Bronchial epithelial cell (primary cell): ENCODE measurements around the gene ADCY4. TPM values are rescaled to one million over a fixed set of nuclear protein-coding genes. Genes with fewer than 3 reads are reported as not detected.

ENCODE experiments used
- DNase-seq: peaks from one replicate; pipeline ENCODE4 v3.0.0-alpha.2; 2010; ENCODE audit warnings: low read depth
- FAIRE-seq: peaks from 2 replicates; lab custom pipeline; 2011; peaks lifted over from hg19 to GRCh38; lab: Jason Lieb, UNC
- H3K27me3 ChIP-seq: 2 replicates; pipeline ENCODE4 v1.5.1; 2011; ENCODE audit warnings: low read length; ENCODE audit not compliant: control insufficient read depth, insufficient read depth
- H3K36me3 ChIP-seq: 2 replicates; pipeline ENCODE4 v1.5.1; 2011; ENCODE audit warnings: low read length; ENCODE audit not compliant: control insufficient read depth, insufficient read depth
- H3K4me3 ChIP-seq: 2 replicates; pipeline ENCODE4 v1.5.1; 2011; ENCODE audit warnings: mild to moderate bottlenecking, low read depth, low read length, control low read depth
- CTCF ChIP-seq: IDR thresholded peaks from 2 replicates; pipeline ENCODE4 v1.5.1; 2011; ENCODE audit warnings: mild to moderate bottlenecking, moderate library complexity, low read length, control low read depth, inconsistent platforms; ENCODE audit not compliant: insufficient read depth, severe bottlenecking
- total RNA-seq: library from RNA; depleted of rRNA; stranded (reverse); fragments of >200 nt; gene quantifications from 2 replicates; pipeline ENCODE4 v1.2.1, GENCODE V29; 2014

The ADCY4 gene
- total RNA-seq, 1 donor from 2014 or later = 0.53 TPM

DNA sequence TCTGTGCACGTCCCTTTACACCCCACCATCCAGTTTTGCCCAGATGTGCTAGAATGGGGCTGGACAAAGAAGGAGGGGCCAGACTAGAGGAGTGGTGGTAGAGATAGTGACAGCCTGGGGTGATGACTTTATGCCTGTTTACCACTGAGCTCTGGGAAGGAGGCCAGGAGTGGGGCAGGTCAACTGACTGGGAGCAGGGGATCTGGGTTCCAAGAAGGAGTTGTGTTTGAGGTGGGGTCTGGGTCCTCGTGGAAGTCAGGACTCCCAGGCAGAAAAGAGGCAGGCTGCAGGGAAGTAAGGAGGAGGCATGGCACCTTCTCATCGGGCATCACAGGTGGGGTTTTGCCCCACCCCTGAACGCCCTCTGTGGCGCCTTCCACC, 24.6 kb downstream of the ADCY4 start:
- DNase-seq (no peak), FAIRE-seq (no peak)
- no peak for TF ChIP-seq CTCF
- H3K4me3 ChIP-seq = peak overlapping the region; percentile 28
- peaks cover 13% of the 10 kb centered on the region for H3K36me3 ChIP-seq
- no peaks in the 10 kb centered on the region for H3K27me3 ChIP-seq

- H3K4me3 ChIP-seq = peak within 1 kb of the TSS; percentile 28
- H3K36me3 ChIP-seq = peaks cover 16% of the 10 kb centered on the region
- H3K27me3 ChIP-seq = no peaks in the 10 kb centered on the region
- TF ChIP-seq CTCF = no peak
- FAIRE-seq = peak; percentile 99
- DNase-seq = peak; percentile 82
Measured at GRCh38 chr14:24309538-24310264, 25.2 kb downstream of the ADCY4 start, which contains the start of gene LTB4R2. Gene LTB4R2 (plus strand): TSS chr14:24310140. CDS start chr14:24310665, 525 bp downstream.

DNA sequence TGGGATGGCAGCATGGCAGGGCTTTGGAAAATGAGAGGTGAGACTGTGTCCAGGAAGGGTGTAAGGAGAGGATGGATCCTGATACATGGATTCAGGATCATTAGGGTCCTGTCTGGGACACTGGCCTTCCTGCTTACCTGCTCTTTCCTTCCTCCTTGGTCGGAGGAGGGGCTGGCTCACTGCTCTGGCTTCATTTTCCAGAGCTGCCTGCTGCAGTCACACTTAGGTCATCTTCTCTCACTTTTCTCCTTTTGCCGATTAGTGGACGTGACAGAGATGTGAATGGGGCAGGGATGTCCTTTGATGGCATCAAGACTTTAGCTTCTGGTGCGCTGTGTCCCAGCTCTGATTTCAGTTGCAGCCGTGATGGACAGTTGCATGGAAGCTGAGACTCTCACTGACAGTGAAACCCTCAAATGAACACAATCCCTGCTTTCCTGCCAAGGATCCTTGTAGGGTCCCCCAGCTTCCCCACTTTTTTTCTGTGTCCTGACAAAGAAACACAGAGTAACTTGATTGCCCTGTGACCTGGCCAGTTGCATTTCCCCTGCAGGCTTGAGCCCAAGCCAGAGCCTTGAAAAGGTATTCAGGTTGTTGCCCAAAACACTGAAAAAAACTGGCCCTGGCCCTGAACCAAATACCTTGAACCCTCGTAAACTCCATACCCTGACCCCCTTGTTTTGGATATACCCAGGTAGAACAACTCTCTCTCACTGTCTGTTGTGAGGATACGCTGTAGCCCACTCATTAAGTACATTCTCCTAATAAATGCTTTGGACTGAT, 26.3 kb downstream of the ADCY4 start:
- TF ChIP-seq CTCF = no peak
- Histone ChIP-seq H3K4me3 (no peak overlapping the region), H3K27me3 (no peaks in the 10 kb centered on the region), H3K36me3 (peaks cover 25% of the 10 kb centered on the region)
- DNase-seq (no peak), FAIRE-seq (peak; percentile 28)

DNA sequence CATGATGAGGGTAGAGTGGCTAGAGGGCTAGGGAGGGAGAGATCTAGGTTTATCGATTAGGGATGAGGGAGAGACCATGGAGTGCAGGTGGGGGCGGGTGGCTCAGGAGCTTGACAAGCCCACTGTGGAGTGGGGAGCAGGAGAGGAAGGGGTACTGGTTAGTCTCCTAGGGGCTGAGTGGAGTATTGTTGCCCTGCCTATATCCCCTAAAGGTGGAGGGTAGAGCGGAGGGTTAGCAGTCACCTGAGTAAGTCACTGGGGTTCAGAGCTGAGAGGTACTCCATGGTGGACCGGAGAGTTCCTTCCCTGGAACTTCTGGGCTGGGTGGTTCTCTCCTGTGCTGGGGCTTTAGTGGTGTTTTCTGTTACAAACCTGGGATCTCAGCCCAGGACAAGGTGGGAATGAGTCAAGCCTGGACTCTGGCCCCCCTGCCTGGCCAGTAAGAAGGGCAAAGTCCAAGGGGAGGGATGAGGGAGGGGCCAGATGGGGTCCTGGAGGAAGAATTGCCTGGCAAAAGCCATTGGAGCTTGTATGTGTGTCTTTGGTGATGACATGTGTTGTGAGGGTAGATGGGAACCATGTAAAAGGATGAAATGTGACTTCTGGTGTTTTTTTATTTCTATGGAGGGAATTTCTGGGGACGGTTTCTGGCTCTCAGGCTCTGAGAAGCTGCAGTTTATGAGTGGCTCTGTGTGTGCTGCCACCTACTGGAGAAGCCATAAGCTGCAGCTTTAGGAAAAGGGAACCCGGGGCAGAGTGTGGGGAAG, 27.1 kb downstream of the ADCY4 start, which contains the start of gene CIDEB:
Gene CIDEB, minus strand, starts transcription at position 403 of the 767 bp plus-strand sequence. Its CDS starts 119 bp downstream, at position 284.
- Histone ChIP-seq H3K27me3 (no peaks in the 10 kb centered on the region), H3K4me3 (no peak within 1 kb of the TSS), H3K36me3 (peaks cover 24% of the 10 kb centered on the region)
- peak; percentile 40 for DNase-seq
- TF ChIP-seq CTCF = peak; percentile 90
- FAIRE-seq = no peak

DNA sequence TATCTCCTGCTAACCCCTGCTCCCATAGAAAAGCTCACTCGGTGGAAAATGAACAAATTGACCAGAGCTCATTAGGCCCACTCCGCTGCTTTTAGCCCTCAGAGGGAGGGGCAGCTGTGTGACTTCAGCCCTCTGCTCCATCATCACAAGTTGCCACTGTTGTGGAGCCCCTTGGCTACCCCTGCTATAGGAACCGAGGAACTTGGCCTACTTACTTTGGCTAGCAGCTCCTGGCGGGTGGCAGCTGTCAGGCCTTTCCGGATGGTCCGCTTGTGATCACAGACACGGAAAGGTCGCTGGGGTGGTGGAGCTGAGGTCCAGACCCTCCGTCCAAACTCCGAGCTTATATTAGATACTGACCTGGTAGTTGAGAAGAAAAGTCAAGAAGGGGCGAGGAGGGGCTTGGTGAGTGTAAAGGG, 27.7 kb downstream of the ADCY4 start:
- Histone ChIP-seq H3K27me3 (no peaks in the 10 kb centered on the region), H3K36me3 (peaks cover 29% of the 10 kb centered on the region), H3K4me3 (no peak overlapping the region)
- DNase-seq = no peak
- no peak for TF ChIP-seq CTCF
- no peak for FAIRE-seq
